HepG2 (cell line): Measurements from ENCODE around the gene LASP1. TPM values are rescaled to one million over a fixed set of nuclear protein-coding genes. Genes with fewer than 3 reads are reported as not detected.

Source experiments
- BRD4 ChIP-seq: sonication (generic); formaldehyde crosslinking; IDR thresholded peaks from 2 replicates; pipeline ENCODE4 v1.4.0; 2020; ENCODE audit warnings: missing genetic modification reagents
- FOXP4 ChIP-seq: sonication (generic); formaldehyde crosslinking; IDR thresholded peaks from 2 replicates; pipeline ENCODE4 v1.4.0; 2020; ENCODE audit warnings: missing genetic modification reagents
- HOXA3 ChIP-seq: sonication (generic); formaldehyde crosslinking; IDR thresholded peaks from 2 replicates; pipeline ENCODE4 v1.5.0; 2020; ENCODE audit warnings: missing genetic modification reagents
- KAT7 ChIP-seq: IDR thresholded peaks from 2 replicates; pipeline ENCODE4 v1.6.1; 2018; ENCODE audit warnings: borderline replicate concordance, missing compliant biosample characterization
- MXD4 ChIP-seq: IDR thresholded peaks from 2 replicates; pipeline ENCODE4 v1.6.1; 2016; ENCODE audit warnings: mild to moderate bottlenecking, missing biosample characterization, missing genetic modification reagents
- NFYC ChIP-seq: IDR thresholded peaks from 2 replicates; pipeline ENCODE4 v1.6.1; 2016; ENCODE audit warnings: missing genetic modification reagents, missing compliant biosample characterization
- TFAP4 ChIP-seq: sonication (generic); IDR thresholded peaks from 2 replicates; pipeline ENCODE4 v1.6.1; 2016; ENCODE audit warnings: low read depth, borderline replicate concordance
- ZBTB7A ChIP-seq: sonication (generic); formaldehyde crosslinking; IDR thresholded peaks from 2 replicates; pipeline ENCODE4 v1.8.0; 2022; ENCODE audit warnings: mild to moderate bottlenecking, missing genetic modification reagents
- ZNF768 ChIP-seq: sonication (generic); formaldehyde crosslinking; IDR thresholded peaks from 2 replicates; pipeline ENCODE4 v1.4.0; 2020; ENCODE audit warnings: missing genetic modification reagents
- polyA plus RNA-seq, 8 experiments: library from polyadenylated mRNA; depleted of rRNA in 3 of 8; stranded (reverse) in 7 of 8; unstranded in 1 of 8; fragments of >200 nt; fragmentation: Illumina TruSeq in 4 of 8; extraction: Trizol in 4 of 8; gene quantifications; 2 replicates each; pipeline versions ENCODE4 v1.2.1 to v1.2.3, GENCODE V29; 2011 to 2016; ENCODE audit warnings: low read depth in 4 of 8, missing spikeins in 1 of 8, mixed read lengths in 1 of 8; ENCODE audit not compliant: insufficient read depth in 1 of 8
- total RNA-seq, 5 experiments: library from RNA; depleted of rRNA; stranded (reverse); fragments of >200 nt; fragmentation: Illumina TruSeq; extraction: Trizol; gene quantifications; 2 replicates each; pipeline ENCODE4 v1.2.3, GENCODE V29; 2016; ENCODE audit warnings: low read depth in 1 of 5
- TF ChIP-seq, protein P1 (sequence below), 2 experiments: sonication (generic) in 1 of 2; formaldehyde crosslinking in 1 of 2; IDR thresholded peaks; 2 replicates each; pipeline versions ENCODE4 v1.4.0 to v1.6.1; 2016 to 2020; ENCODE audit warnings: borderline replicate concordance in 1 of 2, low read depth in 1 of 2, mild to moderate bottlenecking in 1 of 2, missing genetic modification reagents in 1 of 2
- TF ChIP-seq, protein P2 (sequence below): IDR thresholded peaks from 2 replicates; pipeline ENCODE4 v1.6.1; 2018; ENCODE audit warnings: missing genetic modification reagents
- TF ChIP-seq, protein P3 (sequence below): sonication (generic); formaldehyde crosslinking; IDR thresholded peaks from 2 replicates; pipeline ENCODE4 v1.4.0; 2020; ENCODE audit warnings: missing genetic modification reagents
- TF ChIP-seq, protein P4 (sequence below): sonication (generic); formaldehyde crosslinking; IDR thresholded peaks from 2 replicates; pipeline ENCODE4 v1.8.0; 2022; ENCODE audit warnings: missing genetic modification reagents, mild to moderate bottlenecking, moderate library complexity, borderline replicate concordance
- TF ChIP-seq, protein P5 (sequence below): IDR thresholded peaks from 2 replicates; pipeline ENCODE4 v1.6.1; 2016; ENCODE audit warnings: control low read depth

The LASP1 gene
- total and polyA plus RNA-seq, 2 of the 13 experiments (the other 11 are each of a cell fraction or from before 2014, with no cell fraction given), result 70.1 to 97.0 TPM

- peak; percentile 43; the same call in 1 of the 2 replicates for TF ChIP-seq HOXA3 (CRISPR knock-in tag)
- no peak for TF ChIP-seq FOXP4 (CRISPR knock-in tag)
- TF ChIP-seq, protein P1, sequence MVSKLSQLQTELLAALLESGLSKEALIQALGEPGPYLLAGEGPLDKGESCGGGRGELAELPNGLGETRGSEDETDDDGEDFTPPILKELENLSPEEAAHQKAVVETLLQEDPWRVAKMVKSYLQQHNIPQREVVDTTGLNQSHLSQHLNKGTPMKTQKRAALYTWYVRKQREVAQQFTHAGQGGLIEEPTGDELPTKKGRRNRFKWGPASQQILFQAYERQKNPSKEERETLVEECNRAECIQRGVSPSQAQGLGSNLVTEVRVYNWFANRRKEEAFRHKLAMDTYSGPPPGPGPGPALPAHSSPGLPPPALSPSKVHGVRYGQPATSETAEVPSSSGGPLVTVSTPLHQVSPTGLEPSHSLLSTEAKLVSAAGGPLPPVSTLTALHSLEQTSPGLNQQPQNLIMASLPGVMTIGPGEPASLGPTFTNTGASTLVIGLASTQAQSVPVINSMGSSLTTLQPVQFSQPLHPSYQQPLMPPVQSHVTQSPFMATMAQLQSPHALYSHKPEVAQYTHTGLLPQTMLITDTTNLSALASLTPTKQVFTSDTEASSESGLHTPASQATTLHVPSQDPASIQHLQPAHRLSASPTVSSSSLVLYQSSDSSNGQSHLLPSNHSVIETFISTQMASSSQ (IDR thresholded peaks at IDR 0.05; ENCODE audit: low read depth), result 0 out of 2 replicates have a peak, but pooled peaks have one; percentile 17
- TF ChIP-seq, protein P1 (CRISPR knock-in tag; IDR thresholded peaks at IDR 0.05; ENCODE audit: borderline replicate concordance), result peak; percentile 85
- TF ChIP-seq BRD4 (CRISPR knock-in tag), result no peak
- peak; percentile 54; the same call in 1 of the 2 replicates for TF ChIP-seq MXD4 (CRISPR knock-in tag)
- TF ChIP-seq, protein P2, sequence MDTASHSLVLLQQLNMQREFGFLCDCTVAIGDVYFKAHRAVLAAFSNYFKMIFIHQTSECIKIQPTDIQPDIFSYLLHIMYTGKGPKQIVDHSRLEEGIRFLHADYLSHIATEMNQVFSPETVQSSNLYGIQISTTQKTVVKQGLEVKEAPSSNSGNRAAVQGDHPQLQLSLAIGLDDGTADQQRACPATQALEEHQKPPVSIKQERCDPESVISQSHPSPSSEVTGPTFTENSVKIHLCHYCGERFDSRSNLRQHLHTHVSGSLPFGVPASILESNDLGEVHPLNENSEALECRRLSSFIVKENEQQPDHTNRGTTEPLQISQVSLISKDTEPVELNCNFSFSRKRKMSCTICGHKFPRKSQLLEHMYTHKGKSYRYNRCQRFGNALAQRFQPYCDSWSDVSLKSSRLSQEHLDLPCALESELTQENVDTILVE, result no peak
- TF ChIP-seq, protein P3, sequence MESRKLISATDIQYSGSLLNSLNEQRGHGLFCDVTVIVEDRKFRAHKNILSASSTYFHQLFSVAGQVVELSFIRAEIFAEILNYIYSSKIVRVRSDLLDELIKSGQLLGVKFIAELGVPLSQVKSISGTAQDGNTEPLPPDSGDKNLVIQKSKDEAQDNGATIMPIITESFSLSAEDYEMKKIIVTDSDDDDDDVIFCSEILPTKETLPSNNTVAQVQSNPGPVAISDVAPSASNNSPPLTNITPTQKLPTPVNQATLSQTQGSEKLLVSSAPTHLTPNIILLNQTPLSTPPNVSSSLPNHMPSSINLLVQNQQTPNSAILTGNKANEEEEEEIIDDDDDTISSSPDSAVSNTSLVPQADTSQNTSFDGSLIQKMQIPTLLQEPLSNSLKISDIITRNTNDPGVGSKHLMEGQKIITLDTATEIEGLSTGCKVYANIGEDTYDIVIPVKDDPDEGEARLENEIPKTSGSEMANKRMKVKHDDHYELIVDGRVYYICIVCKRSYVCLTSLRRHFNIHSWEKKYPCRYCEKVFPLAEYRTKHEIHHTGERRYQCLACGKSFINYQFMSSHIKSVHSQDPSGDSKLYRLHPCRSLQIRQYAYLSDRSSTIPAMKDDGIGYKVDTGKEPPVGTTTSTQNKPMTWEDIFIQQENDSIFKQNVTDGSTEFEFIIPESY (CRISPR knock-in tag), result peak; percentile 84
- peak; percentile 88 for TF ChIP-seq ZBTB7A (CRISPR knock-in tag)
- TF ChIP-seq NFYC, result peak; percentile 27; the same call in 1 of the 2 replicates
- TF ChIP-seq, protein P4, sequence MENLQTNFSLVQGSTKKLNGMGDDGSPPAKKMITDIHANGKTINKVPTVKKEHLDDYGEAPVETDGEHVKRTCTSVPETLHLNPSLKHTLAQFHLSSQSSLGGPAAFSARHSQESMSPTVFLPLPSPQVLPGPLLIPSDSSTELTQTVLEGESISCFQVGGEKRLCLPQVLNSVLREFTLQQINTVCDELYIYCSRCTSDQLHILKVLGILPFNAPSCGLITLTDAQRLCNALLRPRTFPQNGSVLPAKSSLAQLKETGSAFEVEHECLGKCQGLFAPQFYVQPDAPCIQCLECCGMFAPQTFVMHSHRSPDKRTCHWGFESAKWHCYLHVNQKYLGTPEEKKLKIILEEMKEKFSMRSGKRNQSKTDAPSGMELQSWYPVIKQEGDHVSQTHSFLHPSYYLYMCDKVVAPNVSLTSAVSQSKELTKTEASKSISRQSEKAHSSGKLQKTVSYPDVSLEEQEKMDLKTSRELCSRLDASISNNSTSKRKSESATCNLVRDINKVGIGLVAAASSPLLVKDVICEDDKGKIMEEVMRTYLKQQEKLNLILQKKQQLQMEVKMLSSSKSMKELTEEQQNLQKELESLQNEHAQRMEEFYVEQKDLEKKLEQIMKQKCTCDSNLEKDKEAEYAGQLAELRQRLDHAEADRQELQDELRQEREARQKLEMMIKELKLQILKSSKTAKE (CRISPR knock-in tag), result 0 out of 2 replicates have a peak, but pooled peaks have one; percentile 17
- peak; percentile 99 for TF ChIP-seq TFAP4
- TF ChIP-seq ZNF768 (CRISPR knock-in tag), result peak; percentile 36; the same call in 1 of the 2 replicates
- TF ChIP-seq KAT7, result no peak
- TF ChIP-seq, protein P5, sequence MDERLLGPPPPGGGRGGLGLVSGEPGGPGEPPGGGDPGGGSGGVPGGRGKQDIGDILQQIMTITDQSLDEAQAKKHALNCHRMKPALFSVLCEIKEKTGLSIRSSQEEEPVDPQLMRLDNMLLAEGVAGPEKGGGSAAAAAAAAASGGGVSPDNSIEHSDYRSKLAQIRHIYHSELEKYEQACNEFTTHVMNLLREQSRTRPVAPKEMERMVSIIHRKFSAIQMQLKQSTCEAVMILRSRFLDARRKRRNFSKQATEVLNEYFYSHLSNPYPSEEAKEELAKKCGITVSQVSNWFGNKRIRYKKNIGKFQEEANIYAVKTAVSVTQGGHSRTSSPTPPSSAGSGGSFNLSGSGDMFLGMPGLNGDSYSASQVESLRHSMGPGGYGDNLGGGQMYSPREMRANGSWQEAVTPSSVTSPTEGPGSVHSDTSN (CRISPR knock-in tag), result no peak
Observed at GRCh38 chr17:38885044-38885727, 15.3 kb downstream of the LASP1 start (continued).
